Measurements from ENCODE around the gene SLC12A5. TPM values are rescaled to one million over a fixed set of nuclear protein-coding genes. Genes with fewer than 3 reads are reported as not detected.

The SLC12A5 gene
- total RNA-seq, 4 donors from 2014 or later = not detected

- no peak for TF ChIP-seq CTCF (IDR thresholded peaks at IDR 0.05)
- no peak for TF ChIP-seq POLR2A (IDR thresholded peaks at IDR 0.05)
- 48 to 49% methylated on average over 15 to 20 of the region's 20 CpGs for WGBS, 2 donors
Measured at GRCh38 chr20:46009816-46010215, 19.2 kb upstream of the SLC12A5 start.

DNA sequence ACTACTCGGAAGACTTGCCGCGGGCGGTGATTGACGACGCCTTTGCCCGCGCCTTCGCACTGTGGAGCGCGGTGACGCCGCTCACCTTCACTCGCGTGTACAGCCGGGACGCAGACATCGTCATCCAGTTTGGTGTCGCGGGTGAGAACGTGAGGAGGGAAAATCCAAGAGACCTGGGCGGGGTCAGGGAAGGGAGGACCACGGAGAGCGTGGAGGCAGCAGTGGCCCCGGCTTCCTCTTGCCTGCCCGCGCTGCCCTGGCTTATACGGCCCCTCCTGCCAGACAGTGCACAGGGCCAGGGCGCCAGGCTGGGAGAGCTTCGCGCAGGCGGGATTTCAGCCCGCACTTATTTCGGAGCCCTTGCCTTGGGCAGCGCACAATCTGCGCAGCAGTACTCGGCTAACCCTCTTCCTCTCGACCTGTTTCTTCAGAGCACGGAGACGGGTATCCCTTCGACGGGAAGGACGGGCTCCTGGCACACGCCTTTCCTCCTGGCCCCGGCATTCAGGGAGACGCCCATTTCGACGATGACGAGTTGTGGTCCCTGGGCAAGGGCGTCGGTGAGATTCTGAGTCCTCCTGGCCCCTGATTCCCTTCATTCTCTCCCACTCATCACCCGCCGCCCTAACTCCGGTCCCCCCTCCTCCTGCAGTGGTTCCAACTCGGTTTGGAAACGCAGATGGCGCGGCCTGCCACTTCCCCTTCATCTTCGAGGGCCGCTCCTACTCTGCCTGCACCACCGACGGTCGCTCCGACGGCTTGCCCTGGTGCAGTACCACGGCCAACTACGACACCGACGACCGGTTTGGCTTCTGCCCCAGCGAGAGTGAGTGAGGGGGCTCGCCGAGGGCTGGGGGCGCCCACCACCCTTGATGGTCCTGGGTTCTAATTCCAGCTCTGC is 18.3 kb upstream of the SLC12A5 start:
- peak in 1 of 2 donors; percentile 87 for DNase-seq (ENCODE audit: low spot score in 2 of 2)

More at GRCh38 chr20:46009816-46010215, 19.2 kb upstream of the SLC12A5 start:
- no peak overlapping the region for H3K4me3 ChIP-seq (ENCODE audit: low read depth, poor library complexity, severe bottlenecking)
- intact Hi-C loops (cut with DNase I; ENCODE audit: low total_unique reads) = no loop called here
- DNase-seq (ENCODE audit: low spot score in 2 of 2) = no peak

GRCh38 chr20:46011631-46012482 is 17.2 kb upstream of the SLC12A5 start:
- intact Hi-C loops (cut with DNase I; ENCODE audit: low total_unique reads) = no loop called here
- no peak for TF ChIP-seq CTCF (IDR thresholded peaks at IDR 0.05)
- TF ChIP-seq POLR2A (IDR thresholded peaks at IDR 0.05) = no peak
- WGBS, 2 donors = 12 to 26% methylated on average over 44 to 57 of the region's 57 CpGs
- peak; percentile 51 to 90 for DNase-seq (ENCODE audit: low spot score in 2 of 2)
- no peak overlapping the region for H3K4me3 ChIP-seq (ENCODE audit: low read depth, poor library complexity, severe bottlenecking)

More for the DNA sequence above, 18.3 kb upstream of the SLC12A5 start:
- WGBS, 2 donors = 9 to 12% methylated on average over 69 to 74 of the region's 74 CpGs
- intact Hi-C loops (cut with DNase I; ENCODE audit: low total_unique reads) = no loop called here
- H3K4me3 ChIP-seq (ENCODE audit: low read depth, poor library complexity, severe bottlenecking) = no peak overlapping the region
- TF ChIP-seq CTCF (IDR thresholded peaks at IDR 0.05) (no peak), POLR2A (IDR thresholded peaks at IDR 0.05) (no peak)

DNA sequence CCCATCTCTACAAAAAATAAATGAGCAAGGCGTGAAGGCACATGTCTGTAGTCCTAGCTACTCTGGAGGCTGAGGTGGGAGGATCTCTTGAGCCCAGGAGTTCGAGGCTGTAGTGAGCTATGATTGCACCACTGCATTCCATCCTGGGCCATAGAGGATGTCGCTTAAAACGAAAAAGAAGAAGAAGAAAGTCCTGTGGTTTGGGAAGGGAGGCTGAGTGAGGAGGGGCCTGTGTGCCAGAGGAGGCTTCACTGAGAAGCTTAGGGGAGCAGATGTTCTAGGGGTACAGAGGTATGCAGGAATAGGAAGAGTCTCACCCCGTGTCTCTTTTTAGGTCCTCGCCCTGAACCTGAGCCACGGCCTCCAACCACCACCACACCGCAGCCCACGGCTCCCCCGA is 16.1 kb upstream of the SLC12A5 start:
- no peak overlapping the region for H3K4me3 ChIP-seq (ENCODE audit: low read depth, poor library complexity, severe bottlenecking)
- DNase-seq (ENCODE audit: low spot score in 2 of 2) = no peak
- intact Hi-C loops (cut with DNase I; ENCODE audit: low total_unique reads) = no loop called here
- no peak for TF ChIP-seq CTCF (IDR thresholded peaks at IDR 0.05)
- TF ChIP-seq POLR2A (IDR thresholded peaks at IDR 0.05) = no peak
- WGBS, 2 donors = 57 to 64% methylated on average over 9 to 10 of the region's 10 CpGs

DNA sequence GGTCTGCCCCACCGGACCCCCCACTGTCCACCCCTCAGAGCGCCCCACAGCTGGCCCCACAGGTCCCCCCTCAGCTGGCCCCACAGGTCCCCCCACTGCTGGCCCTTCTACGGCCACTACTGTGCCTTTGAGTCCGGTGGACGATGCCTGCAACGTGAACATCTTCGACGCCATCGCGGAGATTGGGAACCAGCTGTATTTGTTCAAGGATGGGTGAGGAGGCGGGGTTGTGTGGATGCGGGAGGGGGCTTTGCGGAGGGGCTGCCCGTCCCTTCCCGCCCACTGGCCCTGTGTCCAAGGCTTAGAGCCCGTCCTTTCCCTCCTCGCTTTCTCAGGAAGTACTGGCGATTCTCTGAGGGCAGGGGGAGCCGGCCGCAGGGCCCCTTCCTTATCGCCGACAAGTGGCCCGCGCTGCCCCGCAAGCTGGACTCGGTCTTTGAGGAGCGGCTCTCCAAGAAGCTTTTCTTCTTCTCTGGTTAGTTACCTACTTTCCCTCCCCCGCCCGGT is 15.6 kb upstream of the SLC12A5 start:
- H3K4me3 ChIP-seq (ENCODE audit: low read depth, poor library complexity, severe bottlenecking) = no peak overlapping the region
- whole genome bisulfite sequencing, 2 donors = 7 to 18% methylated on average over 18 to 24 of the region's 29 CpGs
- DNase-seq (ENCODE audit: low spot score in 2 of 2) = no peak
- intact Hi-C loops (cut with DNase I; ENCODE audit: low total_unique reads) = no loop called here
- TF ChIP-seq CTCF (IDR thresholded peaks at IDR 0.05) = no peak
- TF ChIP-seq POLR2A (IDR thresholded peaks at IDR 0.05) = no peak
